HT1080 (cell line): ENCODE measurements around the gene FOXP1. TPM values are rescaled to one million over a fixed set of nuclear protein-coding genes. Genes with fewer than 3 reads are reported as not detected.

Experiments used
- DNase-seq: peaks from one replicate; pipeline ENCODE4 v3.0.0-alpha.2; 2015; ENCODE audit warnings: low read depth
- total RNA-seq: library from RNA; depleted of rRNA; stranded (reverse); fragments of >200 nt; shearing (Covaris generic); gene quantifications from 2 replicates; pipeline ENCODE4 v1.2.3, GENCODE V29; 2014

Gene FOXP1
- total RNA-seq, 1 experiment from 2014 or later: 65.9 TPM

- DNase-seq: no peak
Measured at GRCh38 chr3:71219744-71220638, 363.5 kb downstream of the FOXP1 start.

GRCh38 chr3:71218508-71218907, 365.0 kb downstream of the FOXP1 start:
- no peak for DNase-seq

- no peak for DNase-seq
Measured at GRCh38 chr3:71217640-71218222, 365.8 kb downstream of the FOXP1 start.

- no peak for DNase-seq
Measured at GRCh38 chr3:71215351-71215750, 368.2 kb downstream of the FOXP1 start.

- no peak for DNase-seq
Measured at GRCh38 chr3:71214797-71215196, 368.7 kb downstream of the FOXP1 start.

GRCh38 chr3:71214016-71214415, 369.5 kb downstream of the FOXP1 start:
- no peak for DNase-seq

GRCh38 chr3:71211083-71211482, 372.4 kb downstream of the FOXP1 start:
- no peak for DNase-seq

GRCh38 chr3:71210257-71211007, 373.1 kb downstream of the FOXP1 start:
- peak; percentile 39 for DNase-seq

GRCh38 chr3:71208211-71209095, 375.1 kb downstream of the FOXP1 start:
- no peak for DNase-seq

- no peak for DNase-seq
Measured at GRCh38 chr3:71207632-71208031, 375.9 kb downstream of the FOXP1 start.

- DNase-seq: no peak
Measured at GRCh38 chr3:71206305-71207165, 377.0 kb downstream of the FOXP1 start.

GRCh38 chr3:71203727-71204488, 379.6 kb downstream of the FOXP1 start:
- no peak for DNase-seq

GRCh38 chr3:71202848-71203533, 380.5 kb downstream of the FOXP1 start:
- no peak for DNase-seq

GRCh38 chr3:71201939-71202338, 381.6 kb downstream of the FOXP1 start:
- no peak for DNase-seq

GRCh38 chr3:71197841-71198565, 385.5 kb downstream of the FOXP1 start:
- no peak for DNase-seq

GRCh38 chr3:71195492-71195891, 388.0 kb downstream of the FOXP1 start:
- DNase-seq: peak; percentile 50

GRCh38 chr3:71194785-71195184, 388.7 kb downstream of the FOXP1 start:
- DNase-seq: no peak

- no peak for DNase-seq
Measured at GRCh38 chr3:71191031-71191482, 392.5 kb downstream of the FOXP1 start.
